ENCODE results near the gene RAB11FIP5.
"Not testable (repeated sequence)": the region's sequence is repeated elsewhere in the genome, so short reads cannot be mapped to it uniquely, and the experiment has no call there.

DNA sequence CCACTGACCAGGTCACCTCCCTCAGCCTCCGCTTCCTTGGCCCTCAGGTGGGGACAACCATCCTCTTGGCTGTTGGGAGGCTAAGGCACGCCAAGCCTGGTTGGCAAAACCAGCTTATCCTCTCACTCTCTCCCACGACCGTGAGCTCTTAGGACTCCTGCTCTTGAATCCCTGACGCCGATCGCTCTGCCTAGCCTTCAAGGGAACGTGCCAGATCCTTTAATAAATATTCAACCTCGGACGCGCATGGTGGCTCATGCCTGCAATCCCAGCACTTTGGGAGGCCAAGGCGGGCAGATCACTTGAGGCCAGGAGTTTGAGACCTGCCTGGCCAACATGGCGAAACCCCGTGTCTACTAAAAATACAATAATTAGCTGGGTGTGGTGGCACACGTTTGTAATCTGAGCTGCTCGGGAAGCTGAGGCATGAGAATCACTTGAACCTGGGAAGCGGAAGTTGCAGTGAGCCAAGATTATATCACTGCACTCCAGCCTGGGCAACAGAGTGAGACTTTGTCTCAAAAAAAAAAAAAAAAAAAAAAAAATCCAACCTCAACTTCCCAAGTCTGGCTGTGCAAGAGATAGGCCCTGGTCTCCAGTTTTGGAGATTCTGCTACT is 19.0 kb downstream of the RAB11FIP5 start:
- not testable (repeated sequence) for TF ChIP-seq ARNTL (CRISPR knock-in tag; IDR thresholded peaks at IDR 0.05; ENCODE audit: borderline replicate concordance, low read depth); SNAI2 (CRISPR knock-in tag; IDR thresholded peaks at IDR 0.05); TCF4 (CRISPR knock-in tag; IDR thresholded peaks at IDR 0.05; ENCODE audit: borderline replicate concordance); BACH2 (CRISPR knock-in tag; IDR thresholded peaks at IDR 0.05; ENCODE audit: borderline replicate concordance); TOX (CRISPR knock-in tag; IDR thresholded peaks at IDR 0.05; ENCODE audit: borderline replicate concordance); ZNF70 (CRISPR knock-in tag; IDR thresholded peaks at IDR 0.05); GLIS3 (CRISPR knock-in tag; IDR thresholded peaks at IDR 0.05); OSR1 (CRISPR knock-in tag; IDR thresholded peaks at IDR 0.05); ZFP30 (CRISPR knock-in tag; IDR thresholded peaks at IDR 0.05); RARB (CRISPR knock-in tag; IDR thresholded peaks at IDR 0.05)
- TF ChIP-seq, protein P1, sequence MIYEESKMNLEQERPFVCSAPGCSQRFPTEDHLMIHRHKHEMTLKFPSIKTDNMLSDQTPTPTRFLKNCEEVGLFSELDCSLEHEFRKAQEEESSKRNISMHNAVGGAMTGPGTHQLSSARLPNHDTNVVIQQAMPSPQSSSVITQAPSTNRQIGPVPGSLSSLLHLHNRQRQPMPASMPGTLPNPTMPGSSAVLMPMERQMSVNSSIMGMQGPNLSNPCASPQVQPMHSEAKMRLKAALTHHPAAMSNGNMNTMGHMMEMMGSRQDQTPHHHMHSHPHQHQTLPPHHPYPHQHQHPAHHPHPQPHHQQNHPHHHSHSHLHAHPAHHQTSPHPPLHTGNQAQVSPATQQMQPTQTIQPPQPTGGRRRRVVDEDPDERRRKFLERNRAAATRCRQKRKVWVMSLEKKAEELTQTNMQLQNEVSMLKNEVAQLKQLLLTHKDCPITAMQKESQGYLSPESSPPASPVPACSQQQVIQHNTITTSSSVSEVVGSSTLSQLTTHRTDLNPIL (CRISPR knock-in tag; IDR thresholded peaks at IDR 0.05; ENCODE audit: low read depth), result not testable (repeated sequence)
- TF ChIP-seq, protein P2, sequence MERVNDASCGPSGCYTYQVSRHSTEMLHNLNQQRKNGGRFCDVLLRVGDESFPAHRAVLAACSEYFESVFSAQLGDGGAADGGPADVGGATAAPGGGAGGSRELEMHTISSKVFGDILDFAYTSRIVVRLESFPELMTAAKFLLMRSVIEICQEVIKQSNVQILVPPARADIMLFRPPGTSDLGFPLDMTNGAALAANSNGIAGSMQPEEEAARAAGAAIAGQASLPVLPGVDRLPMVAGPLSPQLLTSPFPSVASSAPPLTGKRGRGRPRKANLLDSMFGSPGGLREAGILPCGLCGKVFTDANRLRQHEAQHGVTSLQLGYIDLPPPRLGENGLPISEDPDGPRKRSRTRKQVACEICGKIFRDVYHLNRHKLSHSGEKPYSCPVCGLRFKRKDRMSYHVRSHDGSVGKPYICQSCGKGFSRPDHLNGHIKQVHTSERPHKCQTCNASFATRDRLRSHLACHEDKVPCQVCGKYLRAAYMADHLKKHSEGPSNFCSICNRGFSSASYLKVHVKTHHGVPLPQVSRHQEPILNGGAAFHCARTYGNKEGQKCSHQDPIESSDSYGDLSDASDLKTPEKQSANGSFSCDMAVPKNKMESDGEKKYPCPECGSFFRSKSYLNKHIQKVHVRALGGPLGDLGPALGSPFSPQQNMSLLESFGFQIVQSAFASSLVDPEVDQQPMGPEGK (CRISPR knock-in tag; IDR thresholded peaks at IDR 0.05; ENCODE audit: borderline replicate concordance), result not testable (repeated sequence)
- TF ChIP-seq, protein P3, sequence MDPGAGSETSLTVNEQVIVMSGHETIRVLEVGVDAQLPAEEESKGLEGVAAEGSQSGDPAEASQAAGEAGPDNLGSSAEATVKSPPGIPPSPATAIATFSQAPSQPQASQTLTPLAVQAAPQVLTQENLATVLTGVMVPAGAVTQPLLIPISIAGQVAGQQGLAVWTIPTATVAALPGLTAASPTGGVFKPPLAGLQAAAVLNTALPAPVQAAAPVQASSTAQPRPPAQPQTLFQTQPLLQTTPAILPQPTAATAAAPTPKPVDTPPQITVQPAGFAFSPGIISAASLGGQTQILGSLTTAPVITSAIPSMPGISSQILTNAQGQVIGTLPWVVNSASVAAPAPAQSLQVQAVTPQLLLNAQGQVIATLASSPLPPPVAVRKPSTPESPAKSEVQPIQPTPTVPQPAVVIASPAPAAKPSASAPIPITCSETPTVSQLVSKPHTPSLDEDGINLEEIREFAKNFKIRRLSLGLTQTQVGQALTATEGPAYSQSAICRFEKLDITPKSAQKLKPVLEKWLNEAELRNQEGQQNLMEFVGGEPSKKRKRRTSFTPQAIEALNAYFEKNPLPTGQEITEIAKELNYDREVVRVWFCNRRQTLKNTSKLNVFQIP (CRISPR knock-in tag; IDR thresholded peaks at IDR 0.05; ENCODE audit: borderline replicate concordance, low read depth), result not testable (repeated sequence)
